Ishikawa (cell line): ENCODE measurements around the gene PCDHGA1.

Experiments used
- CREB1 ChIP-seq: IDR thresholded peaks from 2 replicates; pipeline ENCODE4 v1.6.1; 2012; ENCODE audit warnings: low read depth
- EGR1 ChIP-seq: IDR thresholded peaks from 2 replicates; pipeline ENCODE4 v1.6.1; 2012
- FOXM1 ChIP-seq: IDR thresholded peaks from 2 replicates; pipeline ENCODE4 v1.6.1; 2012; ENCODE audit warnings: low read depth, borderline replicate concordance
- MAX ChIP-seq: IDR thresholded peaks from 2 replicates; pipeline ENCODE4 v1.6.1; 2012
- NFIC ChIP-seq: IDR thresholded peaks from 2 replicates; pipeline ENCODE4 v1.6.1; 2012
- RAD21 ChIP-seq: IDR thresholded peaks from 2 replicates; pipeline ENCODE4 v1.6.1; 2012; ENCODE audit warnings: low read depth
- REST ChIP-seq: IDR thresholded peaks from 2 replicates; pipeline ENCODE4 v1.6.1; 2012; ENCODE audit warnings: low read depth, mild to moderate bottlenecking
- TAF1 ChIP-seq: IDR thresholded peaks from 2 replicates; pipeline ENCODE4 v1.6.1; 2012; ENCODE audit warnings: low read depth, mild to moderate bottlenecking
- TCF12 ChIP-seq: IDR thresholded peaks from 2 replicates; pipeline ENCODE4 v1.6.1; 2012; ENCODE audit warnings: low read depth
- TEAD4 ChIP-seq: IDR thresholded peaks from 2 replicates; pipeline ENCODE4 v1.6.1; 2012
- USF1 ChIP-seq: IDR thresholded peaks from 2 replicates; pipeline ENCODE4 v1.6.1; 2012
- YY1 ChIP-seq: IDR thresholded peaks from 2 replicates; pipeline ENCODE4 v1.6.1; 2012; ENCODE audit warnings: low read depth

GRCh38 chr5:141486091-141486490, 155.8 kb downstream of the PCDHGA1 start:
- no peak for TF ChIP-seq TAF1
- TF ChIP-seq MAX: no peak
- no peak for TF ChIP-seq RAD21
- no peak for TF ChIP-seq USF1
- no peak for TF ChIP-seq NFIC
- no peak for TF ChIP-seq REST
- TF ChIP-seq EGR1: no peak
- TF ChIP-seq YY1: no peak
- no peak for TF ChIP-seq FOXM1
- TF ChIP-seq TCF12: no peak
- TF ChIP-seq CREB1: no peak
- TF ChIP-seq TEAD4: no peak
